IMR-90 (cell line): ENCODE data around the gene PDCD10. TPM values are rescaled to one million over a fixed set of nuclear protein-coding genes. Genes with fewer than 3 reads are reported as not detected.

Experiments used
- ATAC-seq: fragments of 200-7000 bp; cut with Tn5 transposase; 2 replicates; pipeline ENCODE4 v1.9.1; 2020; ENCODE audit warnings: low read depth, mild to moderate bottlenecking, moderate library complexity
- BruUV-seq: library from RNA; stranded (reverse); fragments of 400-500 nt; replicated peaks from 2 replicates; lab custom pipeline; 2021; lab: Mats Ljungman, UMichigan
- CTCF ChIA-PET: fragments of 300-600 bp; formaldehyde crosslinking; extraction: SDS; loops from one replicate; lab custom pipeline; 2021; ENCODE audit warnings: antibody characterized with exemption; lab: Yijun Ruan, JAX
- POLR2A ChIA-PET: fragments of 300-600 bp; sonication (Branson Sonifier 250); formaldehyde crosslinking; loops from one replicate; lab custom pipeline; 2022; ENCODE audit warnings: antibody characterized with exemption; ENCODE audit not compliant: unreplicated experiment; lab: Charles Lee
- DNase-seq: peaks from one replicate; pipeline ENCODE4 v3.0.0; 2013
- H2AFZ ChIP-seq: replicated peaks from 2 replicates; pipeline ENCODE3; 2013; ENCODE audit warnings: low read length, mild to moderate bottlenecking; ENCODE audit not compliant: poor library complexity
- H2AK5ac ChIP-seq: 2 replicates; pipeline ENCODE4 v1.6.1; 2013; ENCODE audit warnings: low read depth, low read length, inconsistent platforms
- H2AK9ac ChIP-seq: replicated peaks from 2 replicates; pipeline ENCODE3; 2013; ENCODE audit warnings: mild to moderate bottlenecking, low read depth, low read length, moderate library complexity; ENCODE audit not compliant: poor library complexity
- H2BK120ac ChIP-seq: 2 replicates; pipeline ENCODE4 v1.6.1; 2013; ENCODE audit warnings: low read depth, low read length, inconsistent platforms
- H2BK15ac ChIP-seq: 3 replicates; pipeline ENCODE4 v1.6.1; 2013; ENCODE audit warnings: low read depth, low read length, inconsistent platforms
- H2BK20ac ChIP-seq: 2 replicates; pipeline ENCODE4 v1.6.1; 2013; ENCODE audit warnings: low read depth, mild to moderate bottlenecking, inconsistent platforms, low read length, moderate library complexity
- H2BK5ac ChIP-seq: 2 replicates; pipeline ENCODE4 v1.6.1; 2013; ENCODE audit warnings: mild to moderate bottlenecking, low read depth, low read length, inconsistent platforms; ENCODE audit not compliant: poor library complexity, severe bottlenecking
- H3K14ac ChIP-seq: replicated peaks from 2 replicates; pipeline ENCODE4 v1.6.1; 2013; ENCODE audit warnings: low read depth, low read length, inconsistent platforms
- H3K18ac ChIP-seq: 2 replicates; pipeline ENCODE4 v1.6.1; 2013; ENCODE audit warnings: low read depth, low read length, control low read depth
- H3K23ac ChIP-seq: 2 replicates; pipeline ENCODE4 v1.6.1; 2013; ENCODE audit warnings: low read depth, low read length, inconsistent platforms
- H3K27ac ChIP-seq: 2 replicates; pipeline ENCODE4 v1.5.1; 2013; ENCODE audit warnings: mild to moderate bottlenecking, control low read depth, low read length; ENCODE audit not compliant: insufficient read depth
- H3K27me3 ChIP-seq: 2 replicates; pipeline ENCODE4 v1.6.1; 2013; ENCODE audit warnings: low read length; ENCODE audit not compliant: control insufficient read depth, insufficient read depth
- H3K36me3 ChIP-seq: 2 replicates; pipeline ENCODE4 v1.6.1; 2013; ENCODE audit warnings: low read length, mixed read lengths; ENCODE audit not compliant: control insufficient read depth, insufficient read depth
- H3K4ac ChIP-seq: 2 replicates; pipeline ENCODE4 v1.6.1; 2013; ENCODE audit warnings: low read depth, low read length, inconsistent platforms
- H3K4me1 ChIP-seq: 2 replicates; pipeline ENCODE4 v1.6.1; 2013; ENCODE audit warnings: low read length, mixed read lengths; ENCODE audit not compliant: control insufficient read depth, insufficient read depth
- H3K4me2 ChIP-seq: 2 replicates; pipeline ENCODE4 v1.6.1; 2013; ENCODE audit warnings: low read depth, mild to moderate bottlenecking, control low read depth, low read length, moderate library complexity
- H3K4me3 ChIP-seq: 2 replicates; pipeline ENCODE4 v1.5.1; 2013; ENCODE audit warnings: low read depth, mild to moderate bottlenecking, control low read depth, low read length, moderate library complexity; ENCODE audit not compliant: insufficient read depth
- H3K56ac ChIP-seq: 2 replicates; pipeline ENCODE4 v1.6.1; 2013; ENCODE audit warnings: low read length, inconsistent platforms; ENCODE audit not compliant: insufficient read depth; ENCODE audit errors: extremely low read depth
- H3K79me1 ChIP-seq, 2 experiments: 2 replicates each; pipeline ENCODE4 v1.6.1; 2013; ENCODE audit warnings: low read length in 2 of 2, inconsistent platforms in 1 of 2, low read depth in 1 of 2
- H3K9ac ChIP-seq: 2 replicates; pipeline ENCODE4 v1.6.1; 2013; ENCODE audit warnings: low read depth, low read length, control low read depth
- H3K9me1 ChIP-seq: 2 replicates; pipeline ENCODE4 v1.6.1; 2013; ENCODE audit warnings: low read length, inconsistent platforms; ENCODE audit not compliant: insufficient read depth
- H3K9me3 ChIP-seq: 2 replicates; pipeline ENCODE4 v1.6.1; 2013; ENCODE audit warnings: low read length; ENCODE audit not compliant: control insufficient read depth, insufficient read depth
- H4K20me1 ChIP-seq: 2 replicates; pipeline ENCODE4 v1.6.1; 2013; ENCODE audit warnings: low read length, inconsistent platforms; ENCODE audit not compliant: insufficient read depth
- H4K5ac ChIP-seq: 2 replicates; pipeline ENCODE4 v1.6.1; 2013; ENCODE audit warnings: mild to moderate bottlenecking, low read depth, low read length, control low read depth
- H4K8ac ChIP-seq, 2 experiments: 2 replicates each; pipeline ENCODE4 v1.6.1; 2013; ENCODE audit warnings: low read depth in 2 of 2, low read length in 2 of 2, control low read depth in 1 of 2, inconsistent platforms in 1 of 2
- H4K91ac ChIP-seq: 2 replicates; pipeline ENCODE4 v1.6.1; 2013; ENCODE audit warnings: low read depth, low read length, inconsistent platforms; ENCODE audit not compliant: insufficient read depth
- BHLHE40 ChIP-seq: fragments of 150-350 bp; IDR thresholded peaks from 2 replicates; pipeline ENCODE4 v1.6.1; 2016; ENCODE audit warnings: mild to moderate bottlenecking, low read depth, low read length
- CEBPB ChIP-seq: IDR thresholded peaks from 2 replicates; pipeline ENCODE4 v1.6.1; 2012; ENCODE audit warnings: low read depth, low read length, improper control_type of control experiment
- CHD1 ChIP-seq: IDR thresholded peaks from 2 replicates; pipeline ENCODE4 v1.6.1; 2012; ENCODE audit warnings: low read depth, low read length, improper control_type of control experiment
- FOS ChIP-seq: fragments of 150-350 bp; IDR thresholded peaks from 2 replicates; pipeline ENCODE4 v1.6.1; 2016; ENCODE audit warnings: low read depth, low read length
- MAFK ChIP-seq: IDR thresholded peaks from 2 replicates; pipeline ENCODE4 v1.6.1; 2012; ENCODE audit warnings: low read depth, low read length, improper control_type of control experiment
- MAZ ChIP-seq: IDR thresholded peaks from 2 replicates; pipeline ENCODE4 v1.6.1; 2012; ENCODE audit warnings: low read depth, mild to moderate bottlenecking, low read length, improper control_type of control experiment, moderate library complexity, borderline replicate concordance
- MXI1 ChIP-seq: IDR thresholded peaks from 2 replicates; pipeline ENCODE4 v1.6.1; 2012; ENCODE audit warnings: low read depth, mild to moderate bottlenecking, low read length, moderate library complexity, borderline replicate concordance
- NFE2L2 ChIP-seq: fragments of 150-350 bp; IDR thresholded peaks from 2 replicates; pipeline ENCODE4 v1.6.1; 2016; ENCODE audit warnings: low read depth, mild to moderate bottlenecking, low read length
- POLR2A ChIP-seq: IDR thresholded peaks from 2 replicates; pipeline ENCODE4 v1.6.1; 2012; ENCODE audit warnings: mild to moderate bottlenecking, low read depth, low read length
- RAD21 ChIP-seq: IDR thresholded peaks from 2 replicates; pipeline ENCODE4 v1.6.1; 2012; ENCODE audit warnings: low read length, improper control_type of control experiment
- RCOR1 ChIP-seq: IDR thresholded peaks from 2 replicates; pipeline ENCODE4 v1.6.1; 2012; ENCODE audit warnings: mild to moderate bottlenecking, low read length, improper control_type of control experiment; ENCODE audit not compliant: insufficient replicate concordance
- RFX5 ChIP-seq: IDR thresholded peaks from 2 replicates; pipeline ENCODE4 v1.8.0; 2012; ENCODE audit warnings: low read depth, mild to moderate bottlenecking, low read length, moderate library complexity
- SMC3 ChIP-seq: fragments of 150-350 bp; IDR thresholded peaks from 2 replicates; pipeline ENCODE4 v1.6.1; 2016; ENCODE audit warnings: low read depth, mild to moderate bottlenecking, antibody characterized with exemption, low read length, moderate library complexity
- WGBS, 2 experiments: methylation state at CpG; one replicate each; pipeline versions ENCODE4 v1.1.5 to v1.1.7; 2013; ENCODE audit warnings: missing lambda C conversion rate in 2 of 2; ENCODE audit not compliant: insufficient read length in 1 of 2; ENCODE audit errors: extremely low coverage in 2 of 2; 5-methylcytosine and 5-hydroxymethylcytosine counted together
- dilution Hi-C: fragments of 300-500 bp; cut with HindIII; formaldehyde crosslinking; loops from one replicate; pipeline ENCODE4 v1.14.3; 2018; ENCODE audit warnings: low sequenced_read_pairs; ENCODE audit not compliant: unreplicated experiment
- in situ Hi-C: fragments of 300-500 bp; cut with MboI; formaldehyde crosslinking; loops from 3 replicates; pipeline ENCODE4 v1.14.3; 2019; ENCODE audit warnings: low sequenced_read_pairs, inconsistent platforms, mixed read lengths
- intact Hi-C: fragments of 100-400 bp; cut with micrococcal nuclease; formaldehyde crosslinking; loops from 2 replicates; pipeline ENCODE4 v1.10.0; 2022
- polyA plus RNA-seq, 3 experiments: library from polyadenylated mRNA; depleted of rRNA; stranded (reverse); fragments of >200 nt; gene quantifications; 2 replicates each; pipeline ENCODE4 v1.2.3, GENCODE V29; 2012; ENCODE audit warnings: low replicate concordance in 1 of 3
- total RNA-seq: library from RNA; depleted of rRNA; stranded (reverse); fragments of >200 nt; gene quantifications from 2 replicates; pipeline ENCODE4 v1.2.3, GENCODE V29; 2012
- TF ChIP-seq, protein P1 (sequence below): conservative IDR thresholded peaks from 2 replicates; pipeline ENCODE4 v1.5.1; 2012; ENCODE audit warnings: mild to moderate bottlenecking, low read depth, low read length, improper control_type of control experiment
- TF ChIP-seq, protein P2 (sequence below): fragments of 150-350 bp; IDR thresholded peaks from 2 replicates; pipeline ENCODE4 v1.6.1; 2017; ENCODE audit warnings: mild to moderate bottlenecking, antibody characterized with exemption, low read length, low read depth
- TF ChIP-seq, protein P3 (sequence below): fragments of 150-350 bp; IDR thresholded peaks from 2 replicates; pipeline ENCODE4 v1.6.1; 2016; ENCODE audit warnings: low read depth, mild to moderate bottlenecking, low read length, moderate library complexity, borderline replicate concordance

PDCD10 gene
- total and polyA plus RNA-seq, 2 of the 4 experiments (the other 2 are of a cell fraction): 36.7 to 47.3 TPM

DNA sequence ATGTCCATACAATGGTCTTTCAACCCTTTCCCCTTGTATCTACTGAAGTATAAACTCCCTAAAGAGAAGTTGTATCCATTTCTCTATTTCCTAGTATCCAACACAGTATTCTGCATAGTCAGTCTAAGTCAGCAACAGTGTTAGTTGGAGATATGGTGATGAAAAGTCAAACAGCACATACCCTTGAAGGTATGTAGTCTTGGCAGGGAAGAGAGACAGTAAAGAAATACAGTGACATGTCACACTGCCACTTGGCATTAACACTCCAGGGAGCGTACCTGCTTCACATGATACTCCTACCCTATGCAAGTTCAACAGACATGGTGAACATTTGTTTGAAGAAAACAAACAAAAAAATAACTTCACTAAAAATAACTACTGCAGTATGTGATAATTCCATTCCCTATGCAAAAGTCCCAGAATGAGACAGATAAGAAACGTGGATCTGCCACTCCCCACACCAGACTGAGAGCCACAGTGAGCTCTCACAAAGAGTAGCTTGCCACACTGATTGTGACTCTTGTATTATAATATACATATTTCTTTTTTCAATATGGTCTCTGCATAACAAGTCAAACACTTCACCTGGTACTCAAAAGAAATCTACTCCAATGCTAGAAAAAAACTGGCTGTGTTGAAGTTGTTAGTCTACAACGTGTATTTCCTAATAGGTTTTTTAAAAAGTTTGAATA is 5.9 kb downstream of the PDCD10 start:
- no CpG with 5 or more reads among the region's 3 CpGs for WGBS, 2 experiments
- H4K20me1 ChIP-seq: peaks cover 63% of the 10 kb centered on the region
- no peak overlapping the region for H3K4me3 ChIP-seq
- H2BK5ac ChIP-seq: no peak overlapping the region
- no peak for TF ChIP-seq BHLHE40
- no peak for TF ChIP-seq NFE2L2
- TF ChIP-seq POLR2A: no peak
- no peak for TF ChIP-seq CEBPB
- no peak for TF ChIP-seq CHD1
- no peak for TF ChIP-seq MAZ
- no peak for TF ChIP-seq MXI1
- TF ChIP-seq, protein P1, sequence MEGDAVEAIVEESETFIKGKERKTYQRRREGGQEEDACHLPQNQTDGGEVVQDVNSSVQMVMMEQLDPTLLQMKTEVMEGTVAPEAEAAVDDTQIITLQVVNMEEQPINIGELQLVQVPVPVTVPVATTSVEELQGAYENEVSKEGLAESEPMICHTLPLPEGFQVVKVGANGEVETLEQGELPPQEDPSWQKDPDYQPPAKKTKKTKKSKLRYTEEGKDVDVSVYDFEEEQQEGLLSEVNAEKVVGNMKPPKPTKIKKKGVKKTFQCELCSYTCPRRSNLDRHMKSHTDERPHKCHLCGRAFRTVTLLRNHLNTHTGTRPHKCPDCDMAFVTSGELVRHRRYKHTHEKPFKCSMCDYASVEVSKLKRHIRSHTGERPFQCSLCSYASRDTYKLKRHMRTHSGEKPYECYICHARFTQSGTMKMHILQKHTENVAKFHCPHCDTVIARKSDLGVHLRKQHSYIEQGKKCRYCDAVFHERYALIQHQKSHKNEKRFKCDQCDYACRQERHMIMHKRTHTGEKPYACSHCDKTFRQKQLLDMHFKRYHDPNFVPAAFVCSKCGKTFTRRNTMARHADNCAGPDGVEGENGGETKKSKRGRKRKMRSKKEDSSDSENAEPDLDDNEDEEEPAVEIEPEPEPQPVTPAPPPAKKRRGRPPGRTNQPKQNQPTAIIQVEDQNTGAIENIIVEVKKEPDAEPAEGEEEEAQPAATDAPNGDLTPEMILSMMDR: no peak
- TF ChIP-seq, protein P2, sequence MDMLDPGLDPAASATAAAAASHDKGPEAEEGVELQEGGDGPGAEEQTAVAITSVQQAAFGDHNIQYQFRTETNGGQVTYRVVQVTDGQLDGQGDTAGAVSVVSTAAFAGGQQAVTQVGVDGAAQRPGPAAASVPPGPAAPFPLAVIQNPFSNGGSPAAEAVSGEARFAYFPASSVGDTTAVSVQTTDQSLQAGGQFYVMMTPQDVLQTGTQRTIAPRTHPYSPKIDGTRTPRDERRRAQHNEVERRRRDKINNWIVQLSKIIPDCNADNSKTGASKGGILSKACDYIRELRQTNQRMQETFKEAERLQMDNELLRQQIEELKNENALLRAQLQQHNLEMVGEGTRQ: no peak
- TF ChIP-seq SMC3: no peak
- TF ChIP-seq, protein P3, sequence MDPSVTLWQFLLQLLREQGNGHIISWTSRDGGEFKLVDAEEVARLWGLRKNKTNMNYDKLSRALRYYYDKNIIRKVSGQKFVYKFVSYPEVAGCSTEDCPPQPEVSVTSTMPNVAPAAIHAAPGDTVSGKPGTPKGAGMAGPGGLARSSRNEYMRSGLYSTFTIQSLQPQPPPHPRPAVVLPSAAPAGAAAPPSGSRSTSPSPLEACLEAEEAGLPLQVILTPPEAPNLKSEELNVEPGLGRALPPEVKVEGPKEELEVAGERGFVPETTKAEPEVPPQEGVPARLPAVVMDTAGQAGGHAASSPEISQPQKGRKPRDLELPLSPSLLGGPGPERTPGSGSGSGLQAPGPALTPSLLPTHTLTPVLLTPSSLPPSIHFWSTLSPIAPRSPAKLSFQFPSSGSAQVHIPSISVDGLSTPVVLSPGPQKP: no peak
- TF ChIP-seq RCOR1: no peak
- TF ChIP-seq MAFK: no peak
- TF ChIP-seq FOS: no peak
- no peak for TF ChIP-seq RFX5
- TF ChIP-seq RAD21: no peak
- no peak overlapping the region for H2BK15ac ChIP-seq
- no peak overlapping the region for H4K8ac ChIP-seq
- H3K4me1 ChIP-seq: peaks cover 2% of the 10 kb centered on the region; the same call in 1 of the 2 replicates
- H4K5ac ChIP-seq: no peak overlapping the region
- no peak overlapping the region for H3K14ac ChIP-seq
- H2AFZ ChIP-seq: no peak overlapping the region
- H2BK120ac ChIP-seq: no peak overlapping the region
- ChIA-PET CTCF (no interaction called here), POLR2A (no interaction called here)
- H3K4ac ChIP-seq: no peak overlapping the region
- H2AK5ac ChIP-seq: no peak overlapping the region
- no peak overlapping the region for H2BK20ac ChIP-seq
- 0 out of 2 replicates have a peak overlapping the region, but pooled peaks have one; percentile 45 for H3K23ac ChIP-seq
- H3K4me2 ChIP-seq: no peak overlapping the region
- no peak overlapping the region for H3K18ac ChIP-seq
- H2AK9ac ChIP-seq: no peak overlapping the region
- peak; percentile 38 for ATAC-seq
- no peak overlapping the region for H3K56ac ChIP-seq
- H4K91ac ChIP-seq: no peak overlapping the region
- intact Hi-C loops (no loop called here), dilution Hi-C loops (no loop called here), in situ Hi-C loops (no loop called here)
- H3K27ac ChIP-seq: no peak overlapping the region
- peaks cover 7% of the 10 kb centered on the region for H3K9me1 ChIP-seq
- H3K9me3 ChIP-seq: no peaks in the 10 kb centered on the region
- no peak overlapping the region for H3K9ac ChIP-seq
- H3K27me3 ChIP-seq: no peaks in the 10 kb centered on the region
- peaks cover 8 to 43% of the 10 kb centered on the region in 2 experiments for H3K79me1 ChIP-seq
- H3K36me3 ChIP-seq: no peaks in the 10 kb centered on the region
- no peak for DNase-seq
- BruUV-seq: no TSS peak
